Fibroblast of skin of abdomen (primary cell): Measurements from ENCODE around the gene CACHD1.

Experiments
- DNase-seq: peaks from one replicate; pipeline ENCODE4 v3.0.0-alpha.2; 2013

The CACHD1 gene

GRCh38 chr1:64553285-64553684 is 83.4 kb downstream of the CACHD1 start:
- no peak for DNase-seq

GRCh38 chr1:64555947-64556346 is 86.0 kb downstream of the CACHD1 start:
- no peak for DNase-seq

GRCh38 chr1:64561993-64562392 is 92.1 kb downstream of the CACHD1 start:
- DNase-seq, result no peak

- no peak for DNase-seq
Measured at GRCh38 chr1:64563958-64564565, 94.1 kb downstream of the CACHD1 start.

- DNase-seq, result no peak
Measured at GRCh38 chr1:64564891-64565290, 95.0 kb downstream of the CACHD1 start.

GRCh38 chr1:64567426-64568170 is 97.7 kb downstream of the CACHD1 start:
- no peak for DNase-seq

- no peak for DNase-seq
Measured at GRCh38 chr1:64568171-64568450, 98.2 kb downstream of the CACHD1 start.

GRCh38 chr1:64569411-64569810 is 99.5 kb downstream of the CACHD1 start:
- DNase-seq, result no peak

GRCh38 chr1:64570267-64570855 is 100.4 kb downstream of the CACHD1 start:
- no peak for DNase-seq

- no peak for DNase-seq
Measured at GRCh38 chr1:64572222-64572900, 102.4 kb downstream of the CACHD1 start.

- DNase-seq, result no peak
Measured at GRCh38 chr1:64574301-64574700, 104.4 kb downstream of the CACHD1 start.

- DNase-seq, result no peak
Measured at GRCh38 chr1:64575881-64576676, 106.2 kb downstream of the CACHD1 start.

GRCh38 chr1:64578270-64578973 is 108.5 kb downstream of the CACHD1 start:
- no peak for DNase-seq

GRCh38 chr1:64579767-64580166 is 109.8 kb downstream of the CACHD1 start:
- DNase-seq, result no peak

- DNase-seq, result no peak
Measured at GRCh38 chr1:64581135-64581842, 111.4 kb downstream of the CACHD1 start.

GRCh38 chr1:64581843-64582185 is 111.9 kb downstream of the CACHD1 start:
- DNase-seq, result no peak

- DNase-seq, result no peak
Measured at GRCh38 chr1:64584479-64584878, 114.5 kb downstream of the CACHD1 start.

GRCh38 chr1:64588876-64589275 is 118.9 kb downstream of the CACHD1 start:
- DNase-seq, result no peak

GRCh38 chr1:64590316-64590715 is 120.4 kb downstream of the CACHD1 start:
- no peak for DNase-seq

- DNase-seq, result no peak
Measured at GRCh38 chr1:64594446-64594845, 124.5 kb downstream of the CACHD1 start.

- no peak for DNase-seq
Measured at GRCh38 chr1:64595871-64596515, 126.1 kb downstream of the CACHD1 start.
